ENCODE results near the gene PRX. TPM values are rescaled to one million over a fixed set of nuclear protein-coding genes. Genes with fewer than 3 reads are reported as not detected.

PRX gene
- total RNA-seq, 1 experiment from 2014 or later = 6.6 TPM

- Histone ChIP-seq H3K27me3 (ENCODE audit: insufficient read depth, low read depth) (no peaks in the 10 kb centered on the region), H3K9me2 (ENCODE audit: insufficient read depth) (no peaks in the 10 kb centered on the region), H3K4me3 (no peak overlapping the region), H3K79me2 (ENCODE audit: low read depth) (no peaks in the 10 kb centered on the region), H4K20me1 (ENCODE audit: insufficient read depth) (no peaks in the 10 kb centered on the region), H3K4me1 (replicated peaks; ENCODE audit: insufficient read depth) (no peaks in the 10 kb centered on the region), H3F3A (ENCODE audit: insufficient read depth, low read depth) (no peaks in the 10 kb centered on the region; the same call in 1 of the 2 replicates), H3K36me3 (ENCODE audit: low read depth) (no peaks in the 10 kb centered on the region), H3K9me3 (ENCODE audit: insufficient read depth, low read depth) (no peaks in the 10 kb centered on the region), H2AFZ (no peak overlapping the region), H3K27ac (no peak overlapping the region), H3K4me2 (no peak overlapping the region)
- TF ChIP-seq EZH2 (IDR thresholded peaks at IDR 0.05; ENCODE audit: low read depth) (no peak), CTCF (conservative IDR thresholded peaks at IDR 0.05) (no peak)
- ChIA-PET CTCF (no interaction called here), POLR2A (ENCODE audit: unreplicated experiment) (no interaction called here)
- intact Hi-C loops (cut with micrococcal nuclease; ENCODE audit: unreplicated experiment) = no loop called here
- DNase-seq = no peak
- BruUV-seq (replicated peaks) = no TSS peak
These were observed 29.4 kb downstream of the PRX start for GRCh38 chr19:40383668-40384248.

- CTCF ChIA-PET = no interaction called here
- no peaks in the 10 kb centered on the region for H4K20me1 ChIP-seq (ENCODE audit: insufficient read depth)
- no peak overlapping the region for H2AFZ ChIP-seq
- no peaks in the 10 kb centered on the region for H3K27me3 ChIP-seq (ENCODE audit: insufficient read depth, low read depth)
- no peak overlapping the region for H3K4me2 ChIP-seq
- no peaks in the 10 kb centered on the region for H3K9me2 ChIP-seq (ENCODE audit: insufficient read depth)
- no TSS peak for BruUV-seq (replicated peaks)
- H3K4me1 ChIP-seq (replicated peaks; ENCODE audit: insufficient read depth) = no peaks in the 10 kb centered on the region
- TF ChIP-seq CTCF (conservative IDR thresholded peaks at IDR 0.05) = no peak; the same call in 1 of the 2 replicates
- TF ChIP-seq EZH2 (IDR thresholded peaks at IDR 0.05; ENCODE audit: low read depth) = no peak
- DNase-seq = no peak
- no peaks in the 10 kb centered on the region for H3K9me3 ChIP-seq (ENCODE audit: insufficient read depth, low read depth)
- no peaks in the 10 kb centered on the region for H3F3A ChIP-seq (ENCODE audit: insufficient read depth, low read depth)
- no peak overlapping the region for H3K27ac ChIP-seq
- intact Hi-C loops (cut with micrococcal nuclease; ENCODE audit: unreplicated experiment) = no loop called here
- no peaks in the 10 kb centered on the region for H3K36me3 ChIP-seq (ENCODE audit: low read depth)
- H3K4me3 ChIP-seq = no peak overlapping the region
- no peaks in the 10 kb centered on the region for H3K79me2 ChIP-seq (ENCODE audit: low read depth)
- POLR2A ChIA-PET (ENCODE audit: unreplicated experiment) = interaction anchor here (0.6 kb wide), 1 partner anchor 33 kb away, joined by 4 read pairs; no protein-coding TSS in a partner anchor
These were observed 31.9 kb downstream of the PRX start for GRCh38 chr19:40381321-40381720.

- no peak overlapping the region for H3K27ac ChIP-seq
- ChIA-PET POLR2A (ENCODE audit: unreplicated experiment) (interaction anchor here (0.6 kb wide), 1 partner anchor 34 kb away, joined by 4 read pairs; no protein-coding TSS in a partner anchor), CTCF (no interaction called here)
- DNase-seq = no peak
- no peaks in the 10 kb centered on the region for H4K20me1 ChIP-seq (ENCODE audit: insufficient read depth)
- no peak overlapping the region for H2AFZ ChIP-seq
- no peaks in the 10 kb centered on the region for H3K9me3 ChIP-seq (ENCODE audit: insufficient read depth, low read depth)
- no peaks in the 10 kb centered on the region for H3K9me2 ChIP-seq (ENCODE audit: insufficient read depth)
- no TSS peak for BruUV-seq (replicated peaks)
- H3F3A ChIP-seq (ENCODE audit: insufficient read depth, low read depth) = no peaks in the 10 kb centered on the region
- no peaks in the 10 kb centered on the region for H3K36me3 ChIP-seq (ENCODE audit: low read depth)
- no peak for TF ChIP-seq CTCF (conservative IDR thresholded peaks at IDR 0.05)
- TF ChIP-seq EZH2 (IDR thresholded peaks at IDR 0.05; ENCODE audit: low read depth) = no peak
- no peaks in the 10 kb centered on the region for H3K4me1 ChIP-seq (replicated peaks; ENCODE audit: insufficient read depth)
- no peaks in the 10 kb centered on the region for H3K79me2 ChIP-seq (ENCODE audit: low read depth)
- no peaks in the 10 kb centered on the region for H3K27me3 ChIP-seq (ENCODE audit: insufficient read depth, low read depth)
- no peak overlapping the region for H3K4me3 ChIP-seq
- H3K4me2 ChIP-seq = no peak overlapping the region
- intact Hi-C loops (cut with micrococcal nuclease; ENCODE audit: unreplicated experiment) = no loop called here
These were observed 32.8 kb downstream of the PRX start for GRCh38 chr19:40380199-40381037.
